RWPE1 (cell line): ENCODE measurements around the gene SSBP2.

ENCODE experiments used
- CTCF ChIA-PET: fragments of 350-600 bp; sonication (Branson Sonifier 250); formaldehyde crosslinking; extraction: SDS; loops from one replicate; lab custom pipeline; 2021; lab: Yijun Ruan, JAX
- POLR2A ChIA-PET: fragments of 400-600 bp; formaldehyde crosslinking; extraction: SDS; loops from one replicate; lab custom pipeline; 2020; ENCODE audit warnings: antibody characterized with exemption; ENCODE audit not compliant: low non-redundant PET; lab: Yijun Ruan, JAX
- DNase-seq: peaks from one replicate; pipeline ENCODE4 v3.0.0; 2012; ENCODE audit warnings: low spot score
- H3K27ac ChIP-seq: fragments of 450-650 bp; 2 replicates; pipeline ENCODE4 v1.5.1; 2017
- CTCF ChIP-seq: fragments of 450-650 bp; conservative IDR thresholded peaks from 2 replicates; pipeline ENCODE4 v1.5.1; 2017; ENCODE audit warnings: low read depth, mild to moderate bottlenecking

The SSBP2 gene

DNA sequence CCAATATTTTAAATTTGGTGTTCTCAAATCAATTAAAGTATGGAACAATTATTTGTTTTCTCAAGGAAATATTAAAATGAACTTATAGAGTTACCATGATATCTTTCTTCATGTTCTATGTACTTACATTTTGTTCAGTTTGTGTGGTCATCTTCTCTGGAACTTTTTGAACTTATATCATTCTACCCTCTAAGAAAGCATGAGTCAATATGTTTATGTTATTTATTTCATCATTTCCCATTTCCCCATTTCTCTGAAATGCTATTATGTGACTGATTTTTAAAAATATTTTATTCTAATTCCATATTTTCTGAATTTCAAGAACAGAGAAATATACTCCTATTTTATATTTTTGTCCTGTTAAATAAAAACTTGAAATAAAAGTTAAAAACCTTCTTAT is 233.4 kb downstream of the SSBP2 start:
- ChIA-PET POLR2A (no interaction called here), CTCF (interaction anchor here (0.6 kb wide), 1 partner anchor 134 kb away, joined by 3 read pairs; no protein-coding TSS in a partner anchor)
- H3K27ac ChIP-seq: no peak overlapping the region
- DNase-seq: no peak
- no peak for TF ChIP-seq CTCF

DNA sequence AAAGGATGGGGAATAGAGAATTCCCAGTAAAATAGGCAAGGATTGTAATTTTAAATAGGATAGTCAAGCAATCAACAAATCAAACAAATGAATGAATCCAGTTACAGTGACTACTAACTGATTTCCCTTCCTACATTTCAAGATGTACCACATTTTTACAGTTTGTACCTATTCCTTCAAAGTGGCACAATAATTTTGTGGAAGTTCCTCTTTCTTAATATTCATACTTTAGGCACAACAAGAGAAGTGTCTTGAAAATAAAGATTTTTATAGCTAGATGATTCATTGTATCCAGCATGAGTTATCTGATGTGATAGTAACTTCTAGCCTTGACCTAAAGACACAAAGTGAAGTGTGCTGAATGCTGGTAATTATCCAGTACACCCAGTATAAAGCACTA is 234.8 kb downstream of the SSBP2 start:
- no peak for TF ChIP-seq CTCF
- ChIA-PET CTCF (no interaction called here), POLR2A (no interaction called here)
- no peak overlapping the region for H3K27ac ChIP-seq
- no peak for DNase-seq

GRCh38 chr5:81513982-81514381 is 236.9 kb downstream of the SSBP2 start:
- POLR2A ChIA-PET: no interaction called here
- H3K27ac ChIP-seq: no peak overlapping the region
- CTCF ChIA-PET: interaction anchor here (0.6 to 0.7 kb wide), 5 partner anchors 20 to 345 kb away, joined by 3 to 5 read pairs (median 3); no protein-coding TSS in a partner anchor
- peak; percentile 37 for DNase-seq
- TF ChIP-seq CTCF: peak; percentile 60

DNA sequence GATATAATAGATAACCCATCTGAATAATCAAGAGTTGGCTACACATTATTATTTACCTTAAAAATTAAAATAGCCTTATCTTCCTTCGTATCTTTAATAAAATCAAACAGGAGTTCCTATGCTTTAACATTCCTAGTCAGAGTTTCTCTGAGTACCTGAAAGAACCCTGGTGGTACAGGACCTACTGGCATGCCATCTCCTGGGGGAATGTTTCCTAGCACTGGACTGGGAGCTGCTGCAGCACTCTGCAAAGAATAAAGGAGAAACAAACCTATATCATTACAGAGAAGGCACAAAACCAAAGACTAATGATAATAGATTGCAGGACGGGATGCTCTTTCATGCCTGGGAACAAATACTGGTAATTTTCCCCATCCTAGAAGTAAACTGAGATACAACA is 237.4 kb downstream of the SSBP2 start:
- ChIA-PET POLR2A (no interaction called here), CTCF (interaction anchor here (0.6 to 0.7 kb wide), 5 partner anchors 105 to 909 kb away, joined by 3 read pairs; no protein-coding TSS in a partner anchor)
- no peak for TF ChIP-seq CTCF
- DNase-seq: no peak
- H3K27ac ChIP-seq: no peak overlapping the region

GRCh38 chr5:81506900-81507588 is 243.9 kb downstream of the SSBP2 start:
- CTCF ChIA-PET: interaction anchor here (0.5 to 1.7 kb wide), 16 partner anchors 15 to 1091 kb away, joined by 3 to 13 read pairs (median 3); partner anchors contain the start of gene SSBP2
- H3K27ac ChIP-seq: no peak overlapping the region
- peak; percentile 96 for TF ChIP-seq CTCF
- DNase-seq: peak; percentile 70
- POLR2A ChIA-PET: no interaction called here

GRCh38 chr5:81506378-81506777 is 244.5 kb downstream of the SSBP2 start:
- TF ChIP-seq CTCF: no peak
- no peak for DNase-seq
- no peak overlapping the region for H3K27ac ChIP-seq
- ChIA-PET CTCF (interaction anchor here (0.6 to 1.3 kb wide), 12 partner anchors 14 to 1090 kb away, joined by 3 to 13 read pairs (median 4); partner anchors contain the start of gene SSBP2), POLR2A (no interaction called here)
